SK-N-SH treated with all-trans-retinoic acid at 6 μM for 48 hours (cell line): ENCODE results near the gene MCUR1.

Experiments used
- ARNTL ChIP-seq: fragments of 450-650 bp; formaldehyde crosslinking; IDR thresholded peaks from 2 replicates; pipeline ENCODE4 v1.5.0; 2020; ENCODE audit warnings: low read depth, mild to moderate bottlenecking, moderate library complexity, borderline replicate concordance
- ISL1 ChIP-seq: fragments of 250-450 bp; sonication (Bioruptor Pico); IDR thresholded peaks from 2 replicates; pipeline ENCODE4 v2.1.2; 2022; ENCODE audit warnings: mild to moderate bottlenecking, moderate library complexity
- PATZ1 ChIP-seq: fragments of 250-450 bp; sonication (Bioruptor Pico); IDR thresholded peaks from 2 replicates; pipeline ENCODE4 v1.8.0; 2020; ENCODE audit warnings: mild to moderate bottlenecking, moderate library complexity, borderline replicate concordance
- POU6F1 ChIP-seq: fragments of 250-450 bp; sonication (Bioruptor Pico); IDR thresholded peaks from 2 replicates; pipeline ENCODE4 v1.8.0; 2021; ENCODE audit warnings: low read depth, mild to moderate bottlenecking, moderate library complexity, borderline replicate concordance
- RARB ChIP-seq: fragments of 250-450 bp; sonication (Bioruptor Pico); IDR thresholded peaks from 2 replicates; pipeline ENCODE4 v1.8.0; 2021; ENCODE audit warnings: mild to moderate bottlenecking, moderate library complexity
- ZC3H10 ChIP-seq: fragments of 250-450 bp; sonication (Bioruptor Pico); IDR thresholded peaks from 2 replicates; pipeline ENCODE4 v1.5.1; 2021; ENCODE audit warnings: mild to moderate bottlenecking, moderate library complexity
- ZFP3 ChIP-seq: fragments of 250-450 bp; sonication (Bioruptor Pico); IDR thresholded peaks from 2 replicates; pipeline ENCODE4 v1.5.0; 2020; ENCODE audit warnings: mild to moderate bottlenecking, moderate library complexity
- ZFP30 ChIP-seq: fragments of 450-650 bp; formaldehyde crosslinking; IDR thresholded peaks from 2 replicates; pipeline ENCODE4 v1.5.0; 2022; ENCODE audit warnings: mild to moderate bottlenecking, moderate library complexity
- ZNF565 ChIP-seq: fragments of 450-650 bp; formaldehyde crosslinking; conservative IDR thresholded peaks from 2 replicates; pipeline ENCODE4 v1.5.0; 2020; ENCODE audit warnings: low read depth, mild to moderate bottlenecking, moderate library complexity
- ZNF70 ChIP-seq: fragments of 450-650 bp; formaldehyde crosslinking; IDR thresholded peaks from 2 replicates; pipeline ENCODE4 v1.5.0; 2020; ENCODE audit warnings: mild to moderate bottlenecking, moderate library complexity

- TF ChIP-seq ARNTL = no peak
- TF ChIP-seq RARB = no peak
- TF ChIP-seq ZFP30 = no peak
- TF ChIP-seq POU6F1 (CRISPR knock-in tag) = no peak
- no peak for TF ChIP-seq ZC3H10
- no peak for TF ChIP-seq PATZ1 (CRISPR knock-in tag)
- no peak for TF ChIP-seq ISL1
- no peak for TF ChIP-seq ZNF565 (CRISPR knock-in tag)
- TF ChIP-seq ZNF70 = no peak
- no peak for TF ChIP-seq ZFP3 (CRISPR knock-in tag)
Observed at GRCh38 chr6:13807696-13808095, 6.7 kb downstream of the MCUR1 start.
